ENCODE measurements around the gene LMBR1. TPM values are rescaled to one million over a fixed set of nuclear protein-coding genes. Genes with fewer than 3 reads are reported as not detected.

LMBR1 gene
- polyA plus RNA-seq, 1 donor from 2014 or later, result 68.9 TPM

GRCh38 chr7:156662277-156662676 lies 230.7 kb downstream of the LMBR1 start:
- no peak overlapping the region for H3K4me3 ChIP-seq (ENCODE audit: low read length)
- no peak overlapping the region for H3K4me2 ChIP-seq (ENCODE audit: low read length)
- no peaks in the 10 kb centered on the region for H3K79me2 ChIP-seq (replicated peaks; ENCODE audit: insufficient read depth, low read length)
- H4K20me1 ChIP-seq (ENCODE audit: insufficient read depth), result no peaks in the 10 kb centered on the region
- H3K9ac ChIP-seq (ENCODE audit: low read length), result no peak overlapping the region
- no peak for TF ChIP-seq CTCF (IDR thresholded peaks at IDR 0.05; ENCODE audit: poor library complexity, severe bottlenecking)
- TF ChIP-seq MXI1 (conservative IDR thresholded peaks at IDR 0.05; ENCODE audit: poor library complexity, severe bottlenecking), result no peak
- TF ChIP-seq RAD21 (conservative IDR thresholded peaks at IDR 0.05), result no peak
- TF ChIP-seq POLR2AphosphoS5 (IDR thresholded peaks at IDR 0.05), result no peak
- H3K9me2 ChIP-seq (ENCODE audit: insufficient read depth, low read length), result no peaks in the 10 kb centered on the region
- H3K9me3 ChIP-seq (ENCODE audit: low read length), result no peaks in the 10 kb centered on the region
- H3F3A ChIP-seq (ENCODE audit: insufficient read depth, low read length, poor library complexity, severe bottlenecking), result no peaks in the 10 kb centered on the region
- no peaks in the 10 kb centered on the region for H3K36me3 ChIP-seq (ENCODE audit: insufficient read depth, low read length)
- H3K27ac ChIP-seq (ENCODE audit: low read length), result no peak overlapping the region
- no peak overlapping the region for H2AFZ ChIP-seq (ENCODE audit: low read depth, low read length)
- no peaks in the 10 kb centered on the region for H3K27me3 ChIP-seq (ENCODE audit: insufficient read depth, low read depth, low read length)

GRCh38 chr7:156661637-156662036 lies 231.3 kb downstream of the LMBR1 start:
- no peak for TF ChIP-seq MXI1 (conservative IDR thresholded peaks at IDR 0.05; ENCODE audit: poor library complexity, severe bottlenecking)
- no peak for TF ChIP-seq SMC3 (conservative IDR thresholded peaks at IDR 0.05; ENCODE audit: poor library complexity)
- Histone ChIP-seq H3K27me3 (ENCODE audit: insufficient read depth, low read depth, low read length) (no peaks in the 10 kb centered on the region), H3K9me2 (ENCODE audit: insufficient read depth, low read length) (no peaks in the 10 kb centered on the region), H3K4me3 (ENCODE audit: low read length) (no peak overlapping the region), H3K27ac (ENCODE audit: low read length) (no peak overlapping the region), H3K9me3 (ENCODE audit: low read length) (no peaks in the 10 kb centered on the region), H3K4me2 (ENCODE audit: low read length) (no peak overlapping the region), H4K20me1 (ENCODE audit: insufficient read depth) (no peaks in the 10 kb centered on the region), H3F3A (ENCODE audit: insufficient read depth, low read length, poor library complexity, severe bottlenecking) (no peaks in the 10 kb centered on the region), H3K36me3 (ENCODE audit: insufficient read depth, low read length) (no peaks in the 10 kb centered on the region), H3K9ac (ENCODE audit: low read length) (no peak overlapping the region), H3K79me2 (replicated peaks; ENCODE audit: insufficient read depth, low read length) (no peaks in the 10 kb centered on the region), H2AFZ (ENCODE audit: low read depth, low read length) (no peak overlapping the region)

- H3K4me3 ChIP-seq (ENCODE audit: low read length), result no peak overlapping the region
- H3K9me2 ChIP-seq (ENCODE audit: insufficient read depth, low read length), result no peaks in the 10 kb centered on the region
- H3K9me3 ChIP-seq (ENCODE audit: low read length), result no peaks in the 10 kb centered on the region
Observed at GRCh38 chr7:156659961-156660360, 233.0 kb downstream of the LMBR1 start.

More at GRCh38 chr7:156659961-156660360, 233.0 kb downstream of the LMBR1 start:
- Histone ChIP-seq H3K36me3 (ENCODE audit: insufficient read depth, low read length) (no peaks in the 10 kb centered on the region), H3F3A (ENCODE audit: insufficient read depth, low read length, poor library complexity, severe bottlenecking) (no peaks in the 10 kb centered on the region), H3K4me2 (ENCODE audit: low read length) (no peak overlapping the region), H2AFZ (ENCODE audit: low read depth, low read length) (no peak overlapping the region), H3K79me2 (replicated peaks; ENCODE audit: insufficient read depth, low read length) (no peaks in the 10 kb centered on the region), H3K27me3 (ENCODE audit: insufficient read depth, low read depth, low read length) (no peaks in the 10 kb centered on the region), H3K27ac (ENCODE audit: low read length) (no peak overlapping the region), H3K9ac (ENCODE audit: low read length) (no peak overlapping the region), H4K20me1 (ENCODE audit: insufficient read depth) (no peaks in the 10 kb centered on the region)
- TF ChIP-seq REST (IDR thresholded peaks at IDR 0.05; ENCODE audit: borderline replicate concordance), result no peak
- no peak for TF ChIP-seq RAD21 (conservative IDR thresholded peaks at IDR 0.05)
- TF ChIP-seq POLR2AphosphoS5 (IDR thresholded peaks at IDR 0.05), result no peak
- TF ChIP-seq EZH2 (IDR thresholded peaks at IDR 0.05; ENCODE audit: borderline replicate concordance, insufficient read depth, low read length, poor library complexity, severe bottlenecking), result no peak
- TF ChIP-seq CTCF (IDR thresholded peaks at IDR 0.05; ENCODE audit: poor library complexity, severe bottlenecking), result no peak
- no peak for TF ChIP-seq TAF1 (IDR thresholded peaks at IDR 0.05; ENCODE audit: low read depth)
- TF ChIP-seq MXI1 (conservative IDR thresholded peaks at IDR 0.05; ENCODE audit: poor library complexity, severe bottlenecking), result no peak
- TF ChIP-seq SMC3 (conservative IDR thresholded peaks at IDR 0.05; ENCODE audit: poor library complexity), result no peak
- no peak for TF ChIP-seq EP300 (conservative IDR thresholded peaks at IDR 0.05; ENCODE audit: poor library complexity, severe bottlenecking)
